Measurements from ENCODE around the gene MAD1L1.

The MAD1L1 gene

DNA sequence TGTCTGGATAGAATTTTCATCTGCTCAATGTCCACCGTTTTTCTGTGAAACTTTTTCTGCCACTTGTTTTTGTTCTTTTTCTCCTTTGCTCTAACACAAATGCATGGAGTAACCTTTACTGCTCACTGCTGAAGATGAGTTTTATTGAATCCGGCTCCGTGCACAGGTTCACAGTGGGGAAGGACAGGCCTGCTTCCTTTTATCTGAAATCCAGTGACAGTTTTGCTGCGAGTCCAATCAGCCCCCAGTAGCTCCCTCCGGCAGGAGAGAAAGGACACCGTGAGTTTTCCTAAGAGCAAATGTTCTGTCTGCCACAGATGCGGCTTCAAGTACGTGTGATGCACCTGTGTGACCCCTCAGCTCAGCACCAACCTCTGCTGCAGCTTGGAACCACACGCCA is 246.8 kb downstream of the MAD1L1 start (continued):
- TF ChIP-seq, protein P1, sequence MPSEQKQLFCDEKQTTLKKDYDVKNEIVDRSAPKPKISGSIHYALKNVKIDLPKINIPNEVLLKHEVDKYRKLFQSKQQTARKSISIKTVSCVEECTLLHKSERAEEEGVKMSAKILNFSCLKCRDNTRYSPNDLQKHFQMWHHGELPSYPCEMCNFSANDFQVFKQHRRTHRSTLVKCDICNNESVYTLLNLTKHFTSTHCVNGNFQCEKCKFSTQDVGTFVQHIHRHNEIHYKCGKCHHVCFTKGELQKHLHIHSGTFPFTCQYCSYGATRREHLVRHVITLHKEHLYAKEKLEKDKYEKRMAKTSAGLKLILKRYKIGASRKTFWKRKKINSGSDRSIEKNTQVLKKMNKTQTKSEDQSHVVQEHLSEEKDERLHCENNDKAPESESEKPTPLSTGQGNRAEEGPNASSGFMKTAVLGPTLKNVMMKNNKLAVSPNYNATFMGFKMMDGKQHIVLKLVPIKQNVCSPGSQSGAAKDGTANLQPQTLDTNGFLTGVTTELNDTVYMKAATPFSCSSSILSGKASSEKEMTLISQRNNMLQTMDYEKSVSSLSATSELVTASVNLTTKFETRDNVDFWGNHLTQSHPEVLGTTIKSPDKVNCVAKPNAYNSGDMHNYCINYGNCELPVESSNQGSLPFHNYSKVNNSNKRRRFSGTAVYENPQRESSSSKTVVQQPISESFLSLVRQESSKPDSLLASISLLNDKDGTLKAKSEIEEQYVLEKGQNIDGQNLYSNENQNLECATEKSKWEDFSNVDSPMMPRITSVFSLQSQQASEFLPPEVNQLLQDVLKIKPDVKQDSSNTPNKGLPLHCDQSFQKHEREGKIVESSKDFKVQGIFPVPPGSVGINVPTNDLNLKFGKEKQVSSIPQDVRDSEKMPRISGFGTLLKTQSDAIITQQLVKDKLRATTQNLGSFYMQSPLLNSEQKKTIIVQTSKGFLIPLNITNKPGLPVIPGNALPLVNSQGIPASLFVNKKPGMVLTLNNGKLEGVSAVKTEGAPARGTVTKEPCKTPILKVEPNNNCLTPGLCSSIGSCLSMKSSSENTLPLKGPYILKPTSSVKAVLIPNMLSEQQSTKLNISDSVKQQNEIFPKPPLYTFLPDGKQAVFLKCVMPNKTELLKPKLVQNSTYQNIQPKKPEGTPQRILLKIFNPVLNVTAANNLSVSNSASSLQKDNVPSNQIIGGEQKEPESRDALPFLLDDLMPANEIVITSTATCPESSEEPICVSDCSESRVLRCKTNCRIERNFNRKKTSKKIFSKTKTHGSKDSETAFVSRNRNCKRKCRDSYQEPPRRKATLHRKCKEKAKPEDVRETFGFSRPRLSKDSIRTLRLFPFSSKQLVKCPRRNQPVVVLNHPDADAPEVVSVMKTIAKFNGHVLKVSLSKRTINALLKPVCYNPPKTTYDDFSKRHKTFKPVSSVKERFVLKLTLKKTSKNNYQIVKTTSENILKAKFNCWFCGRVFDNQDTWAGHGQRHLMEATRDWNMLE (tag by site-specific recombination; conservative IDR thresholded peaks at IDR 0.05; ENCODE audit: low read depth) = no peak
- TF ChIP-seq, protein P2, sequence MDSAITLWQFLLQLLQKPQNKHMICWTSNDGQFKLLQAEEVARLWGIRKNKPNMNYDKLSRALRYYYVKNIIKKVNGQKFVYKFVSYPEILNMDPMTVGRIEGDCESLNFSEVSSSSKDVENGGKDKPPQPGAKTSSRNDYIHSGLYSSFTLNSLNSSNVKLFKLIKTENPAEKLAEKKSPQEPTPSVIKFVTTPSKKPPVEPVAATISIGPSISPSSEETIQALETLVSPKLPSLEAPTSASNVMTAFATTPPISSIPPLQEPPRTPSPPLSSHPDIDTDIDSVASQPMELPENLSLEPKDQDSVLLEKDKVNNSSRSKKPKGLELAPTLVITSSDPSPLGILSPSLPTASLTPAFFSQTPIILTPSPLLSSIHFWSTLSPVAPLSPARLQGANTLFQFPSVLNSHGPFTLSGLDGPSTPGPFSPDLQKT (IDR thresholded peaks at IDR 0.05; ENCODE audit: borderline replicate concordance, low read depth, low read length) = no peak
- TF ChIP-seq, protein P3, sequence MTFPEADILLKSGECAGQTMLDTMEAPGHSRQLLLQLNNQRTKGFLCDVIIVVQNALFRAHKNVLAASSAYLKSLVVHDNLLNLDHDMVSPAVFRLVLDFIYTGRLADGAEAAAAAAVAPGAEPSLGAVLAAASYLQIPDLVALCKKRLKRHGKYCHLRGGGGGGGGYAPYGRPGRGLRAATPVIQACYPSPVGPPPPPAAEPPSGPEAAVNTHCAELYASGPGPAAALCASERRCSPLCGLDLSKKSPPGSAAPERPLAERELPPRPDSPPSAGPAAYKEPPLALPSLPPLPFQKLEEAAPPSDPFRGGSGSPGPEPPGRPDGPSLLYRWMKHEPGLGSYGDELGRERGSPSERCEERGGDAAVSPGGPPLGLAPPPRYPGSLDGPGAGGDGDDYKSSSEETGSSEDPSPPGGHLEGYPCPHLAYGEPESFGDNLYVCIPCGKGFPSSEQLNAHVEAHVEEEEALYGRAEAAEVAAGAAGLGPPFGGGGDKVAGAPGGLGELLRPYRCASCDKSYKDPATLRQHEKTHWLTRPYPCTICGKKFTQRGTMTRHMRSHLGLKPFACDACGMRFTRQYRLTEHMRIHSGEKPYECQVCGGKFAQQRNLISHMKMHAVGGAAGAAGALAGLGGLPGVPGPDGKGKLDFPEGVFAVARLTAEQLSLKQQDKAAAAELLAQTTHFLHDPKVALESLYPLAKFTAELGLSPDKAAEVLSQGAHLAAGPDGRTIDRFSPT (tag by site-specific recombination; IDR thresholded peaks at IDR 0.05) = no peak
- TF ChIP-seq ZXDB (tag by site-specific recombination; IDR thresholded peaks at IDR 0.05) (no peak), ZNF37A (tag by site-specific recombination; IDR thresholded peaks at IDR 0.05) (no peak), HOXA7 (CRISPR knock-in tag; IDR thresholded peaks at IDR 0.05; ENCODE audit: borderline replicate concordance) (no peak), WT1 (tag by site-specific recombination; IDR thresholded peaks at IDR 0.05) (no peak)

DNA sequence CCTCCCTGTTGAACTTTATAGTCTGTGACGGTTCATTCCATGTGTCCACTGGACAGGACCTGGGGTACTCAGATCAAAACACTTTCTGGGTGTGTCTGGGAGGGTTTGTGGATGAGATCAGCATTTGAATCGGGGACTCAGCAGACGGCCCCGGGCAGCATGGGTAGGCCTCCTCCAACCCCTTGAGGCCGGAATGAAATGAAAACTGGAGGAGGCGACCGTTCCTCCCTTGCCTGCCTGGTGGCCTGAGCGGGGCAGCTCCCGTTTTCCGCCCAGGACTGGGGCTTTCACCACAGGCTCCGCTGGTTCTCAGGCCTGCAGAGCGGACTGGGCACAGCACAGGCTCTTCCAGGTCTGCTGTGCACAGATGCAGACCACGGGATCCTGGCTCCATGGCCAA is 247.7 kb downstream of the MAD1L1 start:
- Histone ChIP-seq H3K36me3 (ENCODE audit: control insufficient read depth in 2 of 2, insufficient read depth in 1 of 2, low read length in 2 of 2) (peaks cover 0 to 4% of the 10 kb centered on the region in 2 experiments; a peak in 1 of 3 replicates), H3K4me1 (ENCODE audit: control insufficient read depth, insufficient read depth, low read length) (no peaks in the 10 kb centered on the region), H3K9me3 (ENCODE audit: control insufficient read depth, insufficient read depth, low read depth, low read length) (no peaks in the 10 kb centered on the region), H3K4me3 (ENCODE audit: low read depth, low read length) (no peak overlapping the region), H3K27ac (ENCODE audit: extremely low read depth, low read depth, low read length) (no peak overlapping the region)
- POLR2A ChIA-PET = no interaction called here
- TF ChIP-seq ZBTB21 (tag by site-specific recombination; IDR thresholded peaks at IDR 0.05) (no peak), ZNF19 (tag by site-specific recombination; IDR thresholded peaks at IDR 0.05; ENCODE audit: low read depth) (no peak), ZNF37A (tag by site-specific recombination; IDR thresholded peaks at IDR 0.05) (no peak), OVOL3 (tag by site-specific recombination; IDR thresholded peaks at IDR 0.05) (no peak), ZFP41 (tag by site-specific recombination; IDR thresholded peaks at IDR 0.05; ENCODE audit: borderline replicate concordance) (no peak)
- TF ChIP-seq, protein P4, sequence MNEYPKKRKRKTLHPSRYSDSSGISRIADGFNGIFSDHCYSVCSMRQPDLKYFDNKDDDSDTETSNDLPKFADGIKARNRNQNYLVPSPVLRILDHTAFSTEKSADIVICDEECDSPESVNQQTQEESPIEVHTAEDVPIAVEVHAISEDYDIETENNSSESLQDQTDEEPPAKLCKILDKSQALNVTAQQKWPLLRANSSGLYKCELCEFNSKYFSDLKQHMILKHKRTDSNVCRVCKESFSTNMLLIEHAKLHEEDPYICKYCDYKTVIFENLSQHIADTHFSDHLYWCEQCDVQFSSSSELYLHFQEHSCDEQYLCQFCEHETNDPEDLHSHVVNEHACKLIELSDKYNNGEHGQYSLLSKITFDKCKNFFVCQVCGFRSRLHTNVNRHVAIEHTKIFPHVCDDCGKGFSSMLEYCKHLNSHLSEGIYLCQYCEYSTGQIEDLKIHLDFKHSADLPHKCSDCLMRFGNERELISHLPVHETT (tag by site-specific recombination; IDR thresholded peaks at IDR 0.05) = no peak
- CTCF ChIA-PET = no interaction called here

DNA sequence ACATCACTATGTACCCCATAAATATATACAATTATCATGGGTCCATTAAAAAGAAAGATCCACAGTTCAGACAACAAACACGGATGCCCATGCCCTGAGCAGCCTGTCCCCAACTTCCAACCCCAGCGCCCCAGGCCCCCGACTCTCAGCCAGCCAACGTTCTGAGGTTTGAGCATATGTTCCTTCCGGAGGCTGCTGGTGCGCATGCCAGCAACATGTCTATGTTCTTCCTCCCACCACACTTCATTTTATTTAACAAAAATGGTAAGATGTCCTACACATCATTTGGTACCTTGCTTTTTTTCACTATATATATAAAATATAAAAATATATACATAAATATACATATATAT is 250.9 kb downstream of the MAD1L1 start:
- no peak overlapping the region for H3K4me3 ChIP-seq (ENCODE audit: low read depth, low read length)
- no peak overlapping the region for H3K27ac ChIP-seq (ENCODE audit: extremely low read depth, low read depth, low read length)
- ChIA-PET CTCF (no interaction called here), POLR2A (no interaction called here)
- TF ChIP-seq, protein P5, sequence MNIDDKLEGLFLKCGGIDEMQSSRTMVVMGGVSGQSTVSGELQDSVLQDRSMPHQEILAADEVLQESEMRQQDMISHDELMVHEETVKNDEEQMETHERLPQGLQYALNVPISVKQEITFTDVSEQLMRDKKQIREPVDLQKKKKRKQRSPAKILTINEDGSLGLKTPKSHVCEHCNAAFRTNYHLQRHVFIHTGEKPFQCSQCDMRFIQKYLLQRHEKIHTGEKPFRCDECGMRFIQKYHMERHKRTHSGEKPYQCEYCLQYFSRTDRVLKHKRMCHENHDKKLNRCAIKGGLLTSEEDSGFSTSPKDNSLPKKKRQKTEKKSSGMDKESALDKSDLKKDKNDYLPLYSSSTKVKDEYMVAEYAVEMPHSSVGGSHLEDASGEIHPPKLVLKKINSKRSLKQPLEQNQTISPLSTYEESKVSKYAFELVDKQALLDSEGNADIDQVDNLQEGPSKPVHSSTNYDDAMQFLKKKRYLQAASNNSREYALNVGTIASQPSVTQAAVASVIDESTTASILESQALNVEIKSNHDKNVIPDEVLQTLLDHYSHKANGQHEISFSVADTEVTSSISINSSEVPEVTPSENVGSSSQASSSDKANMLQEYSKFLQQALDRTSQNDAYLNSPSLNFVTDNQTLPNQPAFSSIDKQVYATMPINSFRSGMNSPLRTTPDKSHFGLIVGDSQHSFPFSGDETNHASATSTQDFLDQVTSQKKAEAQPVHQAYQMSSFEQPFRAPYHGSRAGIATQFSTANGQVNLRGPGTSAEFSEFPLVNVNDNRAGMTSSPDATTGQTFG (tag by site-specific recombination; IDR thresholded peaks at IDR 0.05; ENCODE audit: borderline replicate concordance) = no peak
- no peaks in the 10 kb centered on the region for H3K4me1 ChIP-seq (ENCODE audit: control insufficient read depth, insufficient read depth, low read length)
- no peaks in the 10 kb centered on the region for H3K9me3 ChIP-seq (ENCODE audit: control insufficient read depth, insufficient read depth, low read depth, low read length)
- peaks cover 0 to 21% of the 10 kb centered on the region in 2 experiments; a peak in 1 of 3 replicates for H3K36me3 ChIP-seq (ENCODE audit: control insufficient read depth in 2 of 2, insufficient read depth in 1 of 2, low read length in 2 of 2)

All from HEK293 (cell line).